GM18517 (cell line): ENCODE measurements around the gene DHX16.

Experiments used
- ATAC-seq: cut with Tn5 transposase; IDR thresholded peaks from one replicate; pipeline ENCODE4 v1.9.1; 2021; ENCODE audit warnings: mild to moderate bottlenecking, moderate library complexity; ENCODE audit not compliant: unreplicated experiment

Gene DHX16

GRCh38 chr6:30610065-30610464, 62.7 kb downstream of the DHX16 start:
- ATAC-seq: no peak

- ATAC-seq: no peak
Observed at GRCh38 chr6:30603961-30604360, 68.8 kb downstream of the DHX16 start.
